ENCODE measurements around the gene SMIM8.

Gene SMIM8

GRCh38 chr6:87333033-87333432 is 10.6 kb downstream of the SMIM8 start:
- Histone ChIP-seq H3K9me3 (replicated peaks in 1 of 2; ENCODE audit: control insufficient read depth in 2 of 2, insufficient read depth in 1 of 2, low read depth in 1 of 2, low read length in 2 of 2) (peaks cover 0 to 7% of the 10 kb centered on the region in 2 donors), H3K27me3 (ENCODE audit: control insufficient read depth in 3 of 3, insufficient read depth in 3 of 3, low read depth in 1 of 3, low read length in 3 of 3) (no peaks in the 10 kb centered on the region), H3K14ac (ENCODE audit: low read length) (no peak overlapping the region), H2BK5ac (ENCODE audit: low read length) (no peak overlapping the region), H2AK5ac (ENCODE audit: low read depth, low read length) (no peak overlapping the region), H2BK120ac (ENCODE audit: low read depth, low read length) (no peak overlapping the region), H3K4me2 (ENCODE audit: insufficient read depth, low read length, poor library complexity, severe bottlenecking) (no peak overlapping the region), H3K9ac (ENCODE audit: low read depth, low read length, poor library complexity) (no peak overlapping the region), H3K27ac (replicated peaks; ENCODE audit: low read length) (no peak overlapping the region), H3K4ac (ENCODE audit: low read length) (no peak overlapping the region), H3K18ac (ENCODE audit: low read length) (no peak overlapping the region), H3K23ac (ENCODE audit: low read depth, low read length, poor library complexity) (no peak overlapping the region), H3K79me1 (ENCODE audit: low read depth, low read length) (no peaks in the 10 kb centered on the region), H3K4me3 (ENCODE audit: low read length in 2 of 2) (no peak overlapping the region), H2BK12ac (ENCODE audit: low read length) (no peak overlapping the region), H2AFZ (ENCODE audit: low read length) (no peak overlapping the region), H3K4me1 (ENCODE audit: control insufficient read depth in 2 of 2, insufficient read depth in 1 of 2, low read depth in 1 of 2, low read length in 2 of 2) (peaks cover 0 to 5% of the 10 kb centered on the region in 2 donors), H2BK15ac (ENCODE audit: low read length) (no peak overlapping the region), H4K8ac (ENCODE audit: low read depth, low read length) (no peak overlapping the region), H3K36me3 (replicated peaks in 1 of 2; ENCODE audit: control insufficient read depth in 2 of 2, insufficient read depth in 2 of 2, low read length in 2 of 2) (no peaks in the 10 kb centered on the region), H4K91ac (ENCODE audit: low read depth, low read length, poor library complexity) (no peak overlapping the region)
- DNase-seq (ENCODE audit: low spot score) = no peak
- WGBS, 2 donors (ENCODE audit: extremely low coverage in 2 of 2, insufficient read length in 2 of 2, insufficient replicate concordance in 1 of 2) = no CpG with 5 or more reads among the region's 5 CpGs

GRCh38 chr6:87333591-87334181 is 11.3 kb downstream of the SMIM8 start:
- Histone ChIP-seq H3K18ac (ENCODE audit: low read length) (no peak overlapping the region), H3K27ac (replicated peaks; ENCODE audit: low read length) (no peak overlapping the region), H3K9me3 (replicated peaks in 1 of 2; ENCODE audit: control insufficient read depth in 2 of 2, insufficient read depth in 1 of 2, low read depth in 1 of 2, low read length in 2 of 2) (peaks cover 0 to 7% of the 10 kb centered on the region in 2 donors), H3K4me2 (ENCODE audit: insufficient read depth, low read length, poor library complexity, severe bottlenecking) (no peak overlapping the region), H4K8ac (ENCODE audit: low read depth, low read length) (no peak overlapping the region), H2BK120ac (ENCODE audit: low read depth, low read length) (no peak overlapping the region), H2AK5ac (ENCODE audit: low read depth, low read length) (no peak overlapping the region), H3K4me1 (ENCODE audit: control insufficient read depth in 2 of 2, insufficient read depth in 1 of 2, low read depth in 1 of 2, low read length in 2 of 2) (peaks cover 0 to 5% of the 10 kb centered on the region in 2 donors), H3K27me3 (ENCODE audit: control insufficient read depth in 3 of 3, insufficient read depth in 3 of 3, low read depth in 1 of 3, low read length in 3 of 3) (no peaks in the 10 kb centered on the region), H2BK15ac (ENCODE audit: low read length) (no peak overlapping the region), H3K79me1 (ENCODE audit: low read depth, low read length) (no peaks in the 10 kb centered on the region), H2BK5ac (ENCODE audit: low read length) (no peak overlapping the region), H3K9ac (ENCODE audit: low read depth, low read length, poor library complexity) (no peak overlapping the region), H2AFZ (ENCODE audit: low read length) (no peak overlapping the region), H3K36me3 (replicated peaks in 1 of 2; ENCODE audit: control insufficient read depth in 2 of 2, insufficient read depth in 2 of 2, low read length in 2 of 2) (peaks cover 0 to 2% of the 10 kb centered on the region in 2 donors), H4K91ac (ENCODE audit: low read depth, low read length, poor library complexity) (no peak overlapping the region), H2BK12ac (ENCODE audit: low read length) (no peak overlapping the region), H3K4me3 (ENCODE audit: low read length in 2 of 2) (no peak overlapping the region), H3K23ac (ENCODE audit: low read depth, low read length, poor library complexity) (no peak overlapping the region), H3K14ac (ENCODE audit: low read length) (no peak overlapping the region), H3K4ac (ENCODE audit: low read length) (no peak overlapping the region)
- DNase-seq (ENCODE audit: low spot score) = no peak
- no CpG with 5 or more reads among the region's 3 CpGs for WGBS, 2 donors (ENCODE audit: extremely low coverage in 2 of 2, insufficient read length in 2 of 2, insufficient replicate concordance in 1 of 2)

- Histone ChIP-seq H3K9me3 (replicated peaks in 1 of 2; ENCODE audit: control insufficient read depth in 2 of 2, insufficient read depth in 1 of 2, low read depth in 1 of 2, low read length in 2 of 2) (peaks cover 0 to 4% of the 10 kb centered on the region in 2 donors), H3K36me3 (replicated peaks in 1 of 2; ENCODE audit: control insufficient read depth in 2 of 2, insufficient read depth in 2 of 2, low read length in 2 of 2) (peaks cover 0 to 2% of the 10 kb centered on the region in 2 donors), H2AK5ac (ENCODE audit: low read depth, low read length) (no peak overlapping the region), H2BK15ac (ENCODE audit: low read length) (no peak overlapping the region), H4K91ac (ENCODE audit: low read depth, low read length, poor library complexity) (no peak overlapping the region), H3K4me2 (ENCODE audit: insufficient read depth, low read length, poor library complexity, severe bottlenecking) (no peak overlapping the region), H3K4me1 (ENCODE audit: control insufficient read depth in 2 of 2, insufficient read depth in 1 of 2, low read depth in 1 of 2, low read length in 2 of 2) (peaks cover 0 to 5% of the 10 kb centered on the region in 2 donors), H3K79me1 (ENCODE audit: low read depth, low read length) (no peaks in the 10 kb centered on the region), H3K27me3 (ENCODE audit: control insufficient read depth in 3 of 3, insufficient read depth in 3 of 3, low read depth in 1 of 3, low read length in 3 of 3) (no peaks in the 10 kb centered on the region), H2BK12ac (ENCODE audit: low read length) (no peak overlapping the region), H2BK5ac (ENCODE audit: low read length) (no peak overlapping the region), H4K8ac (ENCODE audit: low read depth, low read length) (no peak overlapping the region), H3K14ac (ENCODE audit: low read length) (no peak overlapping the region), H3K27ac (replicated peaks; ENCODE audit: low read length) (no peak overlapping the region), H3K9ac (ENCODE audit: low read depth, low read length, poor library complexity) (no peak overlapping the region), H3K4ac (ENCODE audit: low read length) (no peak overlapping the region), H3K23ac (ENCODE audit: low read depth, low read length, poor library complexity) (no peak overlapping the region), H3K4me3 (ENCODE audit: low read length in 2 of 2) (no peak overlapping the region), H3K18ac (ENCODE audit: low read length) (no peak overlapping the region), H2AFZ (ENCODE audit: low read length) (no peak overlapping the region), H2BK120ac (ENCODE audit: low read depth, low read length) (no peak overlapping the region)
- no peak for DNase-seq (ENCODE audit: low spot score)
- no CpG with 5 or more reads among the region's 1 CpG for WGBS, 2 donors (ENCODE audit: extremely low coverage in 2 of 2, insufficient read length in 2 of 2, insufficient replicate concordance in 1 of 2)
These were observed 12.3 kb downstream of the SMIM8 start for GRCh38 chr6:87334683-87335082.

GRCh38 chr6:87336367-87336766 is 14.0 kb downstream of the SMIM8 start:
- no peak for DNase-seq (ENCODE audit: low spot score)
- no CpG with 5 or more reads among the region's 4 CpGs for WGBS, 2 donors (ENCODE audit: extremely low coverage in 2 of 2, insufficient read length in 2 of 2, insufficient replicate concordance in 1 of 2)
- no peak overlapping the region for H2AFZ ChIP-seq (ENCODE audit: low read length)

More at GRCh38 chr6:87336367-87336766, 14.0 kb downstream of the SMIM8 start:
- Histone ChIP-seq H3K27me3 (ENCODE audit: control insufficient read depth in 3 of 3, insufficient read depth in 3 of 3, low read depth in 1 of 3, low read length in 3 of 3) (no peaks in the 10 kb centered on the region), H2BK5ac (ENCODE audit: low read length) (no peak overlapping the region), H3K18ac (ENCODE audit: low read length) (no peak overlapping the region), H3K27ac (replicated peaks; ENCODE audit: low read length) (no peak overlapping the region), H4K91ac (ENCODE audit: low read depth, low read length, poor library complexity) (no peak overlapping the region), H3K4ac (ENCODE audit: low read length) (no peak overlapping the region), H2BK12ac (ENCODE audit: low read length) (no peak overlapping the region), H3K23ac (ENCODE audit: low read depth, low read length, poor library complexity) (no peak overlapping the region), H2BK15ac (ENCODE audit: low read length) (no peak overlapping the region), H3K36me3 (replicated peaks in 1 of 2; ENCODE audit: control insufficient read depth in 2 of 2, insufficient read depth in 2 of 2, low read length in 2 of 2) (peaks cover 0 to 5% of the 10 kb centered on the region in 2 donors), H4K8ac (ENCODE audit: low read depth, low read length) (no peak overlapping the region), H3K9ac (ENCODE audit: low read depth, low read length, poor library complexity) (no peak overlapping the region), H3K4me2 (ENCODE audit: insufficient read depth, low read length, poor library complexity, severe bottlenecking) (no peak overlapping the region), H3K14ac (ENCODE audit: low read length) (no peak overlapping the region), H3K4me1 (ENCODE audit: control insufficient read depth in 2 of 2, insufficient read depth in 1 of 2, low read depth in 1 of 2, low read length in 2 of 2) (peaks cover 0 to 5% of the 10 kb centered on the region in 2 donors), H2BK120ac (ENCODE audit: low read depth, low read length) (no peak overlapping the region), H3K79me1 (ENCODE audit: low read depth, low read length) (no peaks in the 10 kb centered on the region), H3K9me3 (replicated peaks in 1 of 2; ENCODE audit: control insufficient read depth in 2 of 2, insufficient read depth in 1 of 2, low read depth in 1 of 2, low read length in 2 of 2) (peaks cover 0 to 4% of the 10 kb centered on the region in 2 donors), H2AK5ac (ENCODE audit: low read depth, low read length) (no peak overlapping the region), H3K4me3 (ENCODE audit: low read length in 2 of 2) (no peak overlapping the region)

Data from neuronal stem cell (in vitro differentiated cells).